OCI-LY7 (cell line): ENCODE data around the gene H1-8. TPM values are rescaled to one million over a fixed set of nuclear protein-coding genes. Genes with fewer than 3 reads are reported as not detected.

Experiments used
- BruUV-seq: library from RNA; stranded (reverse); fragments of 400-500 nt; replicated peaks from 2 replicates; lab custom pipeline; 2021; lab: Mats Ljungman, UMichigan
- CTCF ChIA-PET: fragments of 300-600 bp; sonication (Branson Sonifier 250); formaldehyde crosslinking; loops from one replicate; lab custom pipeline; 2022; ENCODE audit warnings: antibody characterized with exemption; ENCODE audit not compliant: unreplicated experiment; lab: Charles Lee
- POLR2A ChIA-PET: fragments of 300-600 bp; sonication (Branson Sonifier 250); formaldehyde crosslinking; loops from one replicate; lab custom pipeline; 2022; ENCODE audit warnings: antibody characterized with exemption; lab: Charles Lee
- DNase-seq: peaks from one replicate; pipeline ENCODE4 v3.0.0-alpha.2; 2015; ENCODE audit warnings: low spot score
- H2AFZ ChIP-seq: fragments of 200-600 bp; sonication (generic), shearing (Covaris generic); 2 replicates; pipeline ENCODE4 v1.6.1; 2014; ENCODE audit warnings: mild to moderate bottlenecking, antibody characterized with exemption, low read length, moderate library complexity
- H3K27ac ChIP-seq: fragments of 200-600 bp; sonication (generic); 2 replicates; pipeline ENCODE4 v1.5.1; 2014; ENCODE audit warnings: mixed run types, low read depth, mild to moderate bottlenecking, moderate library complexity, low read length, inconsistent platforms; ENCODE audit not compliant: poor library complexity, severe bottlenecking
- H3K36me3 ChIP-seq: fragments of 200-600 bp; sonication (generic); 2 replicates; pipeline ENCODE4 v1.6.1; 2014; ENCODE audit warnings: mild to moderate bottlenecking, antibody characterized with exemption, low read length, moderate library complexity, mixed read lengths; ENCODE audit not compliant: insufficient read depth
- H3K4me1 ChIP-seq: fragments of 200-600 bp; sonication (generic); 2 replicates; pipeline ENCODE4 v1.5.1; 2014; ENCODE audit warnings: mild to moderate bottlenecking, low read length; ENCODE audit not compliant: insufficient read depth, poor library complexity, severe bottlenecking
- H3K4me2 ChIP-seq: fragments of 200-600 bp; sonication (generic); 2 replicates; pipeline ENCODE4 v1.6.1; 2014; ENCODE audit warnings: mild to moderate bottlenecking, low read length
- H3K4me3 ChIP-seq: fragments of 200-600 bp; sonication (generic); 2 replicates; pipeline ENCODE4 v1.5.1; 2014; ENCODE audit warnings: mild to moderate bottlenecking, low read depth, low read length; ENCODE audit not compliant: poor library complexity, severe bottlenecking
- H3K79me2 ChIP-seq: fragments of 200-600 bp; sonication (generic); 2 replicates; pipeline ENCODE4 v1.6.1; 2016; ENCODE audit warnings: low read depth, mild to moderate bottlenecking, low read length, moderate library complexity, mixed read lengths; ENCODE audit not compliant: insufficient read depth
- H3K9me2 ChIP-seq: fragments of 200-600 bp; sonication (generic); 2 replicates; pipeline ENCODE4 v1.6.1; 2016; ENCODE audit warnings: mild to moderate bottlenecking, low read length, mixed read lengths; ENCODE audit not compliant: insufficient read depth
- H3K9me3 ChIP-seq: fragments of 200-600 bp; sonication (generic); 2 replicates; pipeline ENCODE4 v1.6.1; 2014; ENCODE audit warnings: mild to moderate bottlenecking, mixed run types, low read length, mixed read lengths
- H4K20me1 ChIP-seq: fragments of 200-600 bp; sonication (generic); 2 replicates; pipeline ENCODE4 v1.6.1; 2014; ENCODE audit warnings: mild to moderate bottlenecking, antibody characterized with exemption, low read length, moderate library complexity, mixed read lengths; ENCODE audit not compliant: insufficient read depth
- EZH2phosphoT487 ChIP-seq: fragments of 200-600 bp; sonication (generic); IDR thresholded peaks from 2 replicates; pipeline ENCODE4 v1.6.1; 2018; ENCODE audit warnings: low read depth, borderline replicate concordance, mild to moderate bottlenecking, mixed run types, antibody characterized with exemption, low read length, moderate library complexity, mixed read lengths
- intact Hi-C: fragments of 100-400 bp; cut with micrococcal nuclease; formaldehyde crosslinking; loops from one replicate; pipeline ENCODE4 v1.10.0; 2022; ENCODE audit not compliant: unreplicated experiment
- total RNA-seq, 2 experiments: library from RNA; depleted of rRNA in 1 of 2; stranded (reverse); fragments of >200 nt in 1 of 2; shearing (Covaris generic) in 1 of 2; gene quantifications; 2 replicates each; pipeline ENCODE4 v1.2.3, GENCODE V29; 2014 to 2022
- TF ChIP-seq, protein P1 (sequence below): fragments of 200-600 bp; sonication (generic); conservative IDR thresholded peaks from 2 replicates; pipeline ENCODE4 v1.5.1; 2014; ENCODE audit warnings: mild to moderate bottlenecking, antibody characterized with exemption, low read length, moderate library complexity, mixed read lengths

Gene H1-8
- total RNA-seq, 2 experiments from 2014 or later: not detected

DNA sequence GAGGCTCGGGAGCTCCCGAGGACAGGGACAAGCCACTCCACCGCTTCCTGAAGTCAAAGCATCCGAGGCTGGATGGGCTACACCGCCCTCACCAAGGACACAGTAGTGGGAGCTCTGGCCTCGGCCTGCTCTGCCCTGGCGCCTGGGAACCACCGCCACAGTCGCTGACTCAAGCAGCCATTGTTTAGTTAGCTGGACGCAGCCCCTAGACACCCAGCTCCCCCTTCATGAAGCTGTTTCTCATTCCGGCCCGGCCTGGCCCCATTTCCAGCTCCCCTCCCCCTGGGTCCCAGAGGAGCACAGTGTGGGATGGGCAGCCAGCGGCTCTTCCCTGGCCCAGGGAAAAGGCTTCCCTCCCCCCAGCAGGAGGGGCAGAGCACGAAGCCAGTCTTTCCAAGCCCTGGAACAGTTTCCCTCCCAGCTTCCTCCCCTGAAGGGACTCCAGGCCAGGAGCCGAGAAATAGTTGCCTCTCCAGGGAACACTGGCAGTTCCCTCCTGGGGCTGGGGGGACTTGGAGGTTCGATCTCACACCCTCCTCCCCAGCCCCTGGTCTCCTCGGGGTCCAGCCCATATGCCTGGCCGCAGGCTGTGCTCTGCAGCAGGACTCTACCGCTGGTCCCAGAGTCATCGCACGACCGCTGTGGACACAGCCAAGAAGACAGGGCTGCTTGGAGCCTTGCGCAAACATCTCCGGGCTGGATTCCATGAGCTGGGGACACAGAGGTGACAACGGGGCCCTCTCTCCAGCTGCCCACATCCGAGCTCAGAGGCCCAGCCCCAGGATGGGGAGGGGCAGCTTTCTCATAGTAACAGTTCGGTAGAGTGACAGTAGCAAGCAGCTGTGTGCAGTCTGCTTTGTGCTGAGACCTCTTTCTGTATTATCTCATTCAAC is 53.5 kb downstream of the H1-8 start:
- no TSS peak for BruUV-seq

DNA sequence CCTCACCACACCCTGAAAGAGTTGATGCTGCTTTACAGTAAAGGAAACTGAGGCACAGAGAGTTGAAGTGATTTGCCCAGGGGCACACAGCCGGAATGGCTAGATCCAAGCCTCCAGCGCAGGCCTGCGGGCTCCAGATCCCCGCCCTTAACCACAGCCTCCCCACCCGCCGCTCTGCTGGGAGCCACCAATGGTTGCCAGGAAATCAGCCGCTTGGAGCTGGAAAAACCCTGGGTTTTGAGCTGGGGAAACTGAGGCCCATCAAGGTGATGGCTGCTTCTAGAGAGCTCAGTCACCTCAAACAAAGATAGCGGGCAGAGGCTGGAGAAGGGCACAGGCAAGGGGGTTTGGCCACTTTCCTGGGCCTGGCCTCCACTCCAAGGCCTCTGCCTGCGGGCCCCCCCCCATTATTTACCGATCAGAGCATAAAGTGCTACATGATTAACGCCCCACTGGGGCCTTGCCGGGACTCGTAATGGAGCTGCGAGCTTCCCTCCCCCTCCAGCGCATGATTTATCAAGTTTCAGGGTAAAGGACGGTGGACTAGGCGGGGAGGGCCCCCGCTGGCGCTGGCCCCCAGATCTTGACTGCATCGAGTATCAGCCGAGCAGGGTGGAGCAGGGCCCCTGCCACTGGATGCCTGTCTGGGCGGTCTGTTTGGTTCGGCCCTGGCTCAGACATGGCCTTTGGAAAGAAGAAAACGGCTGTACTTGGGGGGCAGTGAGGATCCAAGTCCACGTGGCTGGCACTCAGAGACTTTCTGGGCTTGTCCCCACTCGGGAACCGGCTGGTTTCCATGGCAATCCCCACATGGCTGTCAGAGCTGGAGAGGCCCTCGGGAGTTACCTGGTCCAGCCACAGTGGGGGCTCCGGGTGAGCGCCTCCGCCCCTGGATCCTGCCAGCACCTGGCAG is 54.4 kb downstream of the H1-8 start:
- no peak overlapping the region for H2AFZ ChIP-seq
- H4K20me1 ChIP-seq: no peaks in the 10 kb centered on the region
- ChIA-PET POLR2A (interaction anchor here (0.6 kb wide), 1 partner anchor 186 kb away, joined by 3 read pairs; no protein-coding TSS in a partner anchor), CTCF (no interaction called here)
- DNase-seq: no peak
- intact Hi-C loops: no loop called here
- TF ChIP-seq, protein P1, sequence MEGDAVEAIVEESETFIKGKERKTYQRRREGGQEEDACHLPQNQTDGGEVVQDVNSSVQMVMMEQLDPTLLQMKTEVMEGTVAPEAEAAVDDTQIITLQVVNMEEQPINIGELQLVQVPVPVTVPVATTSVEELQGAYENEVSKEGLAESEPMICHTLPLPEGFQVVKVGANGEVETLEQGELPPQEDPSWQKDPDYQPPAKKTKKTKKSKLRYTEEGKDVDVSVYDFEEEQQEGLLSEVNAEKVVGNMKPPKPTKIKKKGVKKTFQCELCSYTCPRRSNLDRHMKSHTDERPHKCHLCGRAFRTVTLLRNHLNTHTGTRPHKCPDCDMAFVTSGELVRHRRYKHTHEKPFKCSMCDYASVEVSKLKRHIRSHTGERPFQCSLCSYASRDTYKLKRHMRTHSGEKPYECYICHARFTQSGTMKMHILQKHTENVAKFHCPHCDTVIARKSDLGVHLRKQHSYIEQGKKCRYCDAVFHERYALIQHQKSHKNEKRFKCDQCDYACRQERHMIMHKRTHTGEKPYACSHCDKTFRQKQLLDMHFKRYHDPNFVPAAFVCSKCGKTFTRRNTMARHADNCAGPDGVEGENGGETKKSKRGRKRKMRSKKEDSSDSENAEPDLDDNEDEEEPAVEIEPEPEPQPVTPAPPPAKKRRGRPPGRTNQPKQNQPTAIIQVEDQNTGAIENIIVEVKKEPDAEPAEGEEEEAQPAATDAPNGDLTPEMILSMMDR: no peak
- no peak for TF ChIP-seq EZH2phosphoT487
- H3K9me3 ChIP-seq: no peaks in the 10 kb centered on the region
- no peaks in the 10 kb centered on the region for H3K9me2 ChIP-seq
- H3K27ac ChIP-seq: no peak overlapping the region
- H3K4me2 ChIP-seq: no peak overlapping the region
- no TSS peak for BruUV-seq
- H3K79me2 ChIP-seq: no peaks in the 10 kb centered on the region
- no peak overlapping the region for H3K4me3 ChIP-seq
- H3K4me1 ChIP-seq: peaks cover 22% of the 10 kb centered on the region
- no peaks in the 10 kb centered on the region for H3K36me3 ChIP-seq

More for the DNA sequence above, 53.5 kb downstream of the H1-8 start:
- Histone ChIP-seq H3K27ac (no peak overlapping the region), H3K79me2 (no peaks in the 10 kb centered on the region), H3K9me3 (no peaks in the 10 kb centered on the region), H3K36me3 (no peaks in the 10 kb centered on the region), H4K20me1 (no peaks in the 10 kb centered on the region), H3K4me1 (peaks cover 29% of the 10 kb centered on the region), H2AFZ (no peak overlapping the region), H3K4me3 (no peak overlapping the region), H3K9me2 (no peaks in the 10 kb centered on the region), H3K4me2 (no peak overlapping the region)
- ChIA-PET POLR2A (interaction anchor here (0.5 to 0.6 kb wide), 2 partner anchors 21 to 45 kb away, joined by 3 read pairs; no protein-coding TSS in a partner anchor), CTCF (interaction anchor here (1.0 kb wide), 1 partner anchor 106 kb away, joined by 3 read pairs; no protein-coding TSS in a partner anchor)
- intact Hi-C loops: no loop called here
- TF ChIP-seq, protein P1: no peak
- no peak for TF ChIP-seq EZH2phosphoT487
- no peak for DNase-seq
